ENCODE results near the gene ENPP5. TPM values are rescaled to one million over a fixed set of nuclear protein-coding genes. Genes with fewer than 3 reads are reported as not detected.
"Not testable (repeated sequence)": the region's sequence is repeated elsewhere in the genome, so short reads cannot be mapped to it uniquely, and the experiment has no call there.

The ENPP5 gene
- total RNA-seq, 1 experiment from 2014 or later, result 2.8 TPM

DNA sequence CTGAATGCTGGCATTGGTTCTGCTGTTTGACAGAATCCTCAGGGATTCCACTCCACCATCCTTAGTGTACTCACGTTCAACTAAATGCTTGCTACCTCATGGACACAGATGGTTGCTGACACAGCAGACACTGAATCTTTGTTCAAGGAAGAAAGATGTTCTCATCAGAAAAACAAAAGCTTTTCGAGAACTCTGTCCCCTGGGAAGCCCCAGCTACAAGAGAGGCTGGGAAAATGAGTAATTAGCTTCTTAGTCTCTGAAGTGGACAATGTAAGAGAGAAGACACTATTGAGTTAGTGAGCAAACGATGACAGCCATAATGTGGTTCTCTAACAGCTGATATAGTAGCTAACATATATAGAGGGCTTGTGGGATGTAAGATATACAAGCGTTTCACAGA is 30.9 kb upstream of the ENPP5 start:
- no peaks in the 10 kb centered on the region for H3K27me3 ChIP-seq (replicated peaks)

DNA sequence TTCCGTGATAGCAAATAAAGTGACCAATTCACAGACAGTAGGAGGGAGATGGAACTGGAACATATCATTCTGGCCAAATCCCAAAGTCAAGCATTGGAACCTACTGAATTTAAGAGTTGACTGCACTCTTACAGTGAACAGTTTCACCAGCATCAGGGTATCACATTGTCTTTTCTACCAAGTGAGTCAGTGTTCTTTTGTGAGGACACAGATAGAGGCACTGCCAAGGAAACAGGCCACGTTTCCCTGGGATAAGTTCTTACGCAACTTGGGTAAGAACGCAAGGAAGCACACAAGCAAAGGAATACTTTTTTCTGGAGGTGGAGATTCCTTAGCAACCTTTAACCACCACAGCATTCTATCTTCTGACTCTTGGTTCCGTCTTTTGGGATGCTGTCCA is 28.6 kb upstream of the ENPP5 start:
- Histone ChIP-seq H3K4me3 (no peak overlapping the region), H3K9me3 (replicated peaks) (no peaks in the 10 kb centered on the region), H3K27ac (no peak overlapping the region), H3K4me1 (replicated peaks) (no peaks in the 10 kb centered on the region), H3K27me3 (replicated peaks) (no peaks in the 10 kb centered on the region), H3K36me3 (no peaks in the 10 kb centered on the region)
- DNase-seq (ENCODE audit: low read depth in 1 of 2, low spot score in 2 of 2), result no peak

More for the DNA sequence above, 30.9 kb upstream of the ENPP5 start:
- no peak overlapping the region for H3K27ac ChIP-seq
- no peaks in the 10 kb centered on the region for H3K36me3 ChIP-seq
- no peak for DNase-seq (ENCODE audit: low read depth in 1 of 2, low spot score in 2 of 2)
- no peaks in the 10 kb centered on the region for H3K9me3 ChIP-seq (replicated peaks)
- H3K4me1 ChIP-seq (replicated peaks), result no peaks in the 10 kb centered on the region
- no peak overlapping the region for H3K4me3 ChIP-seq

DNA sequence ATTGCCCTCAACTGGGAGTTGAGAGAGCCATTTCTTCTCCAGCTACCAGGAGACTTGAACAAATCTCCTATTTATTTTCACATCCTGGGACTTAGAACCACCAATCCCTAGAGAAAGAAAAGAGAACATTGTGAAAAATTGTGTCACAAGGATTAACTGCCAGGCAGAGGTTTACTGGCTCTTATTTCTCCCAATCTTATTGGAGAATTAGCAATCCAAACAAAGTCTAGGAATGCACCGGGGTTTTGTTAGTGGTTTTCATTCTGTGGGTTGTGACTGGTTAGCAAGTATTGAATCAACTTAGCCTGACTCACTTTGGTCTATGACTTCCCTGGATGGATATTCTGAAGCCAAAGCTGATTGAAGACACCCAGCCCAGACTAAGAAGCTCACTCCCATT is 21.2 kb upstream of the ENPP5 start:
- Histone ChIP-seq H3K36me3 (no peaks in the 10 kb centered on the region), H3K27ac (peak overlapping the region; percentile 35; the same call in 1 of the 2 replicates), H3K4me3 (no peak overlapping the region), H3K9me3 (replicated peaks) (no peaks in the 10 kb centered on the region), H3K27me3 (replicated peaks) (no peaks in the 10 kb centered on the region), H3K4me1 (replicated peaks) (peaks cover 14% of the 10 kb centered on the region)
- peak; percentile 52 to 78 for DNase-seq (ENCODE audit: low read depth in 1 of 2, low spot score in 2 of 2)

DNA sequence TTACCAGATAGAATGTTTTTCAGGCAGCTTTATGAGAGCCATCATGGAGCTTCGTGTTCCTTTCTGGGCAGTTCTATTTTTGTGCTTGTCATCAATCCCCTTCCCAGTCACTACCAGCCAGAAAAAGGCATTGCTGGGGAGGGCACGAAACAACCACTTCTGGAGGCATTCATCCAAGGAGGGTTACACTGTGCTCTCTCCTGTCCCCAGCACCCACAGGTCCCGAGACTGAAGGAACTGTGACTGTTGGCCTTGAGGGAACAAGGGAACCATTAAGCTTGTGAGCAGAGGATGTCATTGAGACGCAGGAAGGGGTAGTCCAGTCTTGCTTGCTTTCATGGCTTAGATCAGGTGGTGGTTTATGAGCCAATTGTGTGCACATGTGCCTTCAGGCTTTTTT is 20.1 kb upstream of the ENPP5 start:
- DNase-seq (ENCODE audit: low read depth in 1 of 2, low spot score in 2 of 2), result no peak
- Histone ChIP-seq H3K27ac (no peak overlapping the region), H3K4me1 (replicated peaks) (peaks cover 22% of the 10 kb centered on the region), H3K36me3 (no peaks in the 10 kb centered on the region), H3K27me3 (replicated peaks) (no peaks in the 10 kb centered on the region), H3K9me3 (replicated peaks) (no peaks in the 10 kb centered on the region), H3K4me3 (no peak overlapping the region)

DNA sequence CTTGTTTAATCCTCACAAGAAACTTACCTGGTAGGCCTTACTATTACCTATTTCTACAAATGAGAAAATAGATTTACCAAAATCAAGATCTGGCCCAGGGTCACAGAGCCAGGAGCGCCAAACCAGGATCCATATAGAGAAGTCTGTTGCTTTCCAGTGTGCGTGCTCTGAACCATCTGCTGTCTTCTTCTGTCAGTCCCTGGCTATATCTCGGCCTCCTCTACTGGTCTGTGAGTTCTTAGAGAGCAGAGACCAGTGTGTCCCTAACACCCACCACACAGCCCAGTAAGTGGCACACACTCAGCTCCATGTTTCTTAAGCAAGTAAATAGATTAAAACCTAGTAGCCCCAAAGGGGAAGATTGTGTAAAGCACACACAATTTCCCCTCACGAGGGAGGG is 18.9 kb upstream of the ENPP5 start:
- H3K27me3 ChIP-seq (replicated peaks), result no peaks in the 10 kb centered on the region
- H3K36me3 ChIP-seq, result no peaks in the 10 kb centered on the region
- H3K9me3 ChIP-seq (replicated peaks), result no peaks in the 10 kb centered on the region
- peaks cover 33% of the 10 kb centered on the region for H3K4me1 ChIP-seq (replicated peaks)
- no peak for DNase-seq (ENCODE audit: low read depth in 1 of 2, low spot score in 2 of 2)
- H3K4me3 ChIP-seq, result no peak overlapping the region
- H3K27ac ChIP-seq, result no peak overlapping the region

DNA sequence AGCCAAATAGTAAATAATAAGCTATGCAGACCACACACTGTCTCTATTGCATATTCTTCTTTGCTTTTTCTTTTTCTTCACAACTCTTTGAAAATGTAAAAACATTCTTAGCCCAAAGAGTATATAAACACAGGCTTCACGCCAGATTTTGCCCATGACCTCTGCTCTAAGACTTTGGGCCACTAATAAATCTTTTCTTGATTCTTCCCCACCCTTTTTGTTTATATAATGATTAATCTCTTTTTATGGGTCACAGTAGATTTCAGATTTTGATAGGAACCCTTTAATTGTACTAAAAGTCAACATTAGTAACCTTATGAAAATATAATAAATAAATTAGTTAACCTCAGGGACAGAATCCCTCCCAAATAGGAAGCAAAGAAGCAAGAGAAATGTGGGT is 15.8 kb upstream of the ENPP5 start:
- no peaks in the 10 kb centered on the region for H3K27me3 ChIP-seq (replicated peaks)
- H3K27ac ChIP-seq, result no peak overlapping the region
- no peak overlapping the region for H3K4me3 ChIP-seq
- H3K36me3 ChIP-seq, result no peaks in the 10 kb centered on the region
- H3K9me3 ChIP-seq (replicated peaks), result no peaks in the 10 kb centered on the region
- peak in 1 of 2 experiments; percentile 65 for DNase-seq (ENCODE audit: low read depth in 1 of 2, low spot score in 2 of 2)
- peaks cover 33% of the 10 kb centered on the region for H3K4me1 ChIP-seq (replicated peaks)

DNA sequence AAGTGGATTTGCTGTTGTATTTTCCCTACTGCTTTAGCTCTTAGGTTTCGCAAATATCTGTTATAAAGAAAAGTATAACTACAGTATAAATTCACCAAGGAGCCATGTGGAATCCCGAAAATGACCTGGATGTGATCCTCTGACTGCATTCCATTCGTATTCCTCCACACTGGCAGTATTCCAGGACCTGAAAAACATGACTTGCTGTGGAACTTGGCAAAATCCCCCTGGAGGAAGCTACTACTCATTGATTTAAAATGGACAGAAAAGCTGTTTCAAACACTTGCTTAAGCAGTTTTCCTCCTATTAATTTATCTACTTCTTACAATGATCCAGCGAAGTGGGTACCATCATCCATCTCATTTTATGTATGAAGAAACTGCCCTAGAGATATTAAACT is 13.3 kb upstream of the ENPP5 start:
- DNase-seq (ENCODE audit: low read depth in 1 of 2, low spot score in 2 of 2), result peak; percentile 68 to 74
- no peaks in the 10 kb centered on the region for H3K27me3 ChIP-seq (replicated peaks)
- no peak overlapping the region for H3K27ac ChIP-seq
- H3K9me3 ChIP-seq (replicated peaks), result no peaks in the 10 kb centered on the region
- H3K4me1 ChIP-seq (replicated peaks), result peaks cover 33% of the 10 kb centered on the region
- no peak overlapping the region for H3K4me3 ChIP-seq
- no peaks in the 10 kb centered on the region for H3K36me3 ChIP-seq

DNA sequence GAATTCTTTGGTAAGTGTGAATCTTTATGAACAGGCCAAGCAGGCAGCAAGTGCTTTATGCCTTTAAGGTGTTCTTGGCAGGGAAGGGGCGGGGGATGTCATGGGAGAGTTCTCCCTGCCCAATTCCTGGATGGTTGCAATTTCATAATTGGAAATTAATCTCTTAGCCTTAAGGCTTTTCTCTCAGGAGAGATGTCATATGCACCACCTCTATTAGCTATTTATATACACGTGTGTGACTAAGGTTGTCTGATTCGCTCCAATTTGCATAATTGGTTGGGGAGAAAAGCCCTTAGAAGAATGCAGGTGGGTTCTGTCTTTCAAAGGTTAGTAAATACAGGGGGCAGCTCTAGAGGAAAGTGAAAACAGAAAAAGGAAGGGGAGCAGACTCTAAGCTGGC is 5.2 kb upstream of the ENPP5 start:
- Histone ChIP-seq H3K4me3 (no peak overlapping the region), H3K27ac (no peak overlapping the region), H3K36me3 (no peaks in the 10 kb centered on the region), H3K9me3 (replicated peaks) (no peaks in the 10 kb centered on the region), H3K27me3 (replicated peaks) (no peaks in the 10 kb centered on the region), H3K4me1 (replicated peaks) (no peaks in the 10 kb centered on the region)
- no peak for DNase-seq (ENCODE audit: low read depth in 1 of 2, low spot score in 2 of 2)

DNA sequence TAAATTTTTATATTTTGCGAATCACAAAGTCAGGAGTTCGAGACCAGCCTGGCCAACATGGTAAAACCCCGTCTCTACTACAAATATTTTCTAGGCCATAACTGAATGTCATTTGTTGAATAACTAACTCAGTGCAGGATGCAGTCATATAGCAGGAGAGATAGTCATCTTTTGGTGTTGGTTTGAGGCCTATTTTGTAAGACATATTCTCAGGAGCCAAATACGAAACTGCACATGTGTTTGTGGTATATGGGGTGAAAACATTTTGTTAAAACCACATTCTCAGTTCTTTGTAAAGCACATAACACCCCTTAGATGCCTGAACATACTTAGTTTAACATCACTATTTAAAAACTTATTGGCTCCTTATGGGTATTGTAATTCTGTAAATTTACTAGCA is 4.7 kb upstream of the ENPP5 start:
- no peaks in the 10 kb centered on the region for H3K9me3 ChIP-seq (replicated peaks)
- H3K27me3 ChIP-seq (replicated peaks), result no peaks in the 10 kb centered on the region
- H3K36me3 ChIP-seq, result no peaks in the 10 kb centered on the region
- no peak for DNase-seq (ENCODE audit: low read depth in 1 of 2, low spot score in 2 of 2)
- no peak overlapping the region for H3K4me3 ChIP-seq
- H3K4me1 ChIP-seq (replicated peaks), result peaks cover 4% of the 10 kb centered on the region
- H3K27ac ChIP-seq, result no peak overlapping the region

DNA sequence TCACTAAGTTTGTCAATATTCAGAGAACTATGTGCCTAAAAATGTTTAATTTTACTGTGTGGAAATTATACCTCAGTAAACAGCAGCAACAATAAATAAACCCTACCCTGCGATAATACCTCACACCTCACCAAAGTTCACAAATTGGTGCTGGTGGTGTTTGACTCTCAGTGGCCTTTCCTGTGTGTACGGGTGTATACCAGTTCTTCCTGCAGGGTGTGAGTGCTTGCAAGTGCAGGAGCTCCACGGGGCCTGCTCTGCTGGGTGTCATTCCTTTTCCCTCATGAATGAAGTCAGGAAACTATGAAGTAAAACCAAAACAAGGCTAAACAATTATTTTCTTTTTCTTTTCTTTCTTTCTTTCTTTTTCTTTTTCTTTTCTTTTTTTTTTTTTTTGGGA is 4.1 kb upstream of the ENPP5 start:
- Histone ChIP-seq H3K27ac (no peak overlapping the region), H3K9me3 (replicated peaks) (no peaks in the 10 kb centered on the region), H3K36me3 (no peaks in the 10 kb centered on the region), H3K4me1 (replicated peaks) (peaks cover 9% of the 10 kb centered on the region), H3K4me3 (no peak overlapping the region), H3K27me3 (replicated peaks) (no peaks in the 10 kb centered on the region)
- no peak for DNase-seq (ENCODE audit: low read depth in 1 of 2, low spot score in 2 of 2)

DNA sequence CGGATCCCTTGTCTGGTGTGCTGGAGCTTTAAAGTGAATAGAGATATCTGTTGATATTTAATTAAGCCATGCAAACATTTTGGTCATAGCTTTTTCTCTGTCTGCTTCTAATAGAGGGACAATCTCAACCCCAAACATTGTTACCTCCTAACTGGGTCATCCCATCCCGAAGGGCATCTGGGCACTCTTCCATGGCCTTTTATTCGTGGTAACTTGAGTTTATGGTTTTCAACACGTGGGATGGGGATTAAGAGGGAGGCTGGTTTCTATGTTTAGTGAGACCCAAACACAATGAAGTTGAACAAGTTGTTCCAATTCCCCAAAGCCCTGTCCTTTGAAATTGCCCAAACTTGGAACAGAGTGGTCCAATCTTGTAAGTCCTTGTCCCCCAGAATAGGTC is 1.4 kb upstream of the ENPP5 start:
- Histone ChIP-seq H3K4me3 (no peak overlapping the region), H3K27ac (no peak overlapping the region), H3K27me3 (replicated peaks) (no peaks in the 10 kb centered on the region), H3K36me3 (no peaks in the 10 kb centered on the region), H3K9me3 (replicated peaks) (no peaks in the 10 kb centered on the region), H3K4me1 (replicated peaks) (peaks cover 12% of the 10 kb centered on the region)
- DNase-seq (ENCODE audit: low read depth in 1 of 2, low spot score in 2 of 2), result no peak

DNA sequence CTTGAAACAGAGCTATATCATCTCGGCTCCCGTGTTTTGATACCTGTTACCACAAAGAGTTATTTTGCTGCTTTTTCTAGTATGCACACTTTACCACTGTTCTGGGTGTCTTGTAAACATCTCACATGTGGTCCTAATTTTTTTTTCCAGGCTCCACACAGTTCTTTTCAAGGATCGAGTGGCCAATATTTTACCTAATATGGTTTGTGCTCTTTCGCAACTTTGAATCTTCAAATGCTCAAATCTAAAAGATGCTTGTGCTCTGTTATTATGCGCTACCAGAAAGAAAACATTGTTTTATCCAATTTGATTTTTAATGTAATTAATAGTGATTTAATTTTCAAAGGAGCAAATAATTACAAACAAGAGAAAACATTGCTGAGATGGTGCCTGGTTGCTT is 10.7 kb downstream of the ENPP5 start:
- no peak for DNase-seq (ENCODE audit: low read depth in 1 of 2, low spot score in 2 of 2)
- Histone ChIP-seq H3K4me3 (no peak overlapping the region), H3K27ac (no peak overlapping the region)

DNA sequence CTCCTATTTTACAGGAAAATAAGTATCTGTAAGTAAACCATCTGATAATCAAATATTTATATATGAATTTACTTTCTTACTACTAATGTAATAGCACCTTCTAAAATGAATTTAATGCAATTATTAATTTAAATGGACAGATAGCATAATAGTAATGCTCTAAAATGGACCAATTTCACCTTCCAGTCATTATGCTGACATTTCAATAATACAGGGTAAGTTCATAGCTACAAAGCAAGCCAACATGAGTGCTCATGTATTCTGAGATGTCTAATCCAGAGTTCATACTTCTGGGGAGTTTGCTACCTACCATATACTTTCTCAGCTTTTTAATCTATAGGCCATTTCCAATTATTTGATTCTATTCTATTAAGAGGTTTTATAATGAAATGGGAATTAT is 11.6 kb downstream of the ENPP5 start:
- Histone ChIP-seq H3K36me3 (no peaks in the 10 kb centered on the region), H3K27me3 (replicated peaks) (no peaks in the 10 kb centered on the region)

More for the DNA sequence above, 10.7 kb downstream of the ENPP5 start:
- Histone ChIP-seq H3K36me3 (no peaks in the 10 kb centered on the region), H3K4me1 (replicated peaks) (no peaks in the 10 kb centered on the region), H3K27me3 (replicated peaks) (no peaks in the 10 kb centered on the region), H3K9me3 (replicated peaks) (no peaks in the 10 kb centered on the region)

DNA sequence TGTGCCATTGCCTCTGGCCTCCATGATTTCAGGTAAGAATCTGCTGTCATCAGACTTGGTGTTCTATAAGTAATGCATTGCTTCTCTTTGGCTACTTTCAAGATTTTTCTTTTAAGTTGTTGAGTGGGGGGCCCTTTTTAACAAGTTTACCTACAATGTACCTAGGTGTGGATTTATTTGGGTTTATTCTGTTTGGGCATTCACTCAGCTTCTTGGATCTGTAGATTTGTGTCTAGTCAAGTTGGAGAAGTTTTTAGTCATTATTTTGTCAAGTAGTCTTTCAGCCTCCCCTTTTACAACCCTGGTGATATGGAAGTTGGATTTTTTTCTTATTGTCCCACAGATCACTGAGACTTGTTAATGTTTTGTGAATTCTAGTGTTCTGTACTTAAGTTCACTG is 14.1 kb downstream of the ENPP5 start:
- Histone ChIP-seq H3K9me3 (replicated peaks) (no peaks in the 10 kb centered on the region), H3K4me3 (no peak overlapping the region), H3K4me1 (replicated peaks) (no peaks in the 10 kb centered on the region), H3K36me3 (no peaks in the 10 kb centered on the region), H3K27me3 (replicated peaks) (no peaks in the 10 kb centered on the region), H3K27ac (no peak overlapping the region)
- no peak for DNase-seq (ENCODE audit: low read depth in 1 of 2, low spot score in 2 of 2)

More for the DNA sequence above, 11.6 kb downstream of the ENPP5 start:
- Histone ChIP-seq H3K4me3 (no peak overlapping the region), H3K27ac (no peak overlapping the region), H3K4me1 (replicated peaks) (no peaks in the 10 kb centered on the region), H3K9me3 (replicated peaks) (no peaks in the 10 kb centered on the region)
- no peak for DNase-seq (ENCODE audit: low read depth in 1 of 2, low spot score in 2 of 2)

DNA sequence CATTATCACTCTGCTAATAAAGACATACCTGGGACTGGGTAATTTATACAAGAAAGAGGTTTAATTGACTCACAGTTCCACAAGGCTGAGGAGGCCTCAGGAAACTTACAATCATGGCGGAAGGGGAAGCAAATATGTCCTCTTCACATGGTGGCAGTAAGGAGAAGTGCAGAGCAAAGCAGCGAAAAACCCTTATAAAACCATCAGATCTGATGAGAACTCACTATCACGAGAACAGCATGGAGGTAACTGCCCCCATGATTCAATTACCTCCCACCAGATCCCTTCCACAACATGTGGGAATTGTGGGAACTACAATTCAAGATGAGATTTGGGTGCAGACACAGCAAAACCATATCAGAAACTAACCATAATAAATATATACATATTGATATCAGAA is 21.7 kb downstream of the ENPP5 start:
- H3K4me1 ChIP-seq (replicated peaks); H3K36me3 ChIP-seq; DNase-seq (ENCODE audit: low read depth in 1 of 2, low spot score in 2 of 2); H3K27ac ChIP-seq; H3K27me3 ChIP-seq (replicated peaks); H3K9me3 ChIP-seq (replicated peaks); H3K4me3 ChIP-seq: not testable (repeated sequence)
